Islet of Langerhans (tissue), 1 donor: ENCODE data around the gene SMYD4.

ENCODE experiments used
- FAIRE-seq: peaks from one replicate; lab custom pipeline; 2011; peaks lifted over from hg19 to GRCh38; lab: Jason Lieb, UNC

SMYD4 gene

DNA sequence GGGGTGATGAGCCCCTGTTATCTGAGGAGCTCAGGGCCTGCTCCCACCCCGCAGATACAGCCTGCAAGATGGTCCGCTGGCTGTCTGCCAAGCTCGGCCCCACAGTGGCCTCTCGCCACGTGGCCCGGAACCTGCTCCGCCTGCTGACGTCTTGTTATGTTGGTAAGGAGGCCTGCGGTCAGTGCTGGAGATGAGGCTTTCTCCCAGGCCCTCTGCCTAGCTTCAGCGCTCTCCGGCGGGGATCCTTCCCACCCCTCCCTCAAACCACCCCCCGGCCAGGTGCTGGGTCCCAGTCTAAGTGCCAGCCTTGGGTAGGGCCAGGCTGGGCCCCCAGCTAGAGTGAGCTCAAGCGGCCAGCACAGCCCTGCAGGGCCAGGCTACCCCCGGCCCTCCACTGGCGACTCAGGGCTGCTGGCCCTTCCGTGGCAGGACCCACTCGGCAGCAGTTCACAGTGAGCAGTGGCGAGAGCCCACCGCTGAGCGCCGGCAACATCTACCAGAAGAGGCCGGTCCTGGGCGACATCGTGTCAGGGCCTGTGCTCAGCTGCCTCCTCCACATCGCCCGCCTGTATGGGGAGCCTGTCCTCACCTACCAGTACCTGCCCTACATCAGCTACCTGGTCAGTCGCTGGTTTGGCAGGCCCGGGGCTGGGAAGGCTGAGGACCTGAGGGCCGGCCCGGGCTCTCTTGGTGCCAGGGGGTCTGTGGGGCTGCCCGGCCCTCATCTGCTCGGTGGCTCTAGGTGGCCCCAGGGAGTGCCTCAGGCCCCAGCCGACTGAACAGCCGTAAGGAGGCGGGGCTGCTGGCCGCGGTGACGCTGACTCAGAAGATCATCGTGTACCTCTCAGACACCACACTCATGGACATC, 99.1 kb downstream of the SMYD4 start:
- FAIRE-seq, result no peak

- FAIRE-seq, result no peak
These were observed 99.8 kb downstream of the SMYD4 start for GRCh38 chr17:1729966-1730325.
